HG03457 (cell line): ENCODE results near the gene RAB11FIP4.
"Not testable (repeated sequence)": the region's sequence is repeated elsewhere in the genome, so short reads cannot be mapped to it uniquely, and the experiment has no call there.

ENCODE experiments used
- ATAC-seq: cut with Tn5 transposase; IDR thresholded peaks from one replicate; pipeline ENCODE4 v1.9.1; 2021; ENCODE audit warnings: moderate number of reproducible peaks; ENCODE audit not compliant: unreplicated experiment

RAB11FIP4 gene, protein sequence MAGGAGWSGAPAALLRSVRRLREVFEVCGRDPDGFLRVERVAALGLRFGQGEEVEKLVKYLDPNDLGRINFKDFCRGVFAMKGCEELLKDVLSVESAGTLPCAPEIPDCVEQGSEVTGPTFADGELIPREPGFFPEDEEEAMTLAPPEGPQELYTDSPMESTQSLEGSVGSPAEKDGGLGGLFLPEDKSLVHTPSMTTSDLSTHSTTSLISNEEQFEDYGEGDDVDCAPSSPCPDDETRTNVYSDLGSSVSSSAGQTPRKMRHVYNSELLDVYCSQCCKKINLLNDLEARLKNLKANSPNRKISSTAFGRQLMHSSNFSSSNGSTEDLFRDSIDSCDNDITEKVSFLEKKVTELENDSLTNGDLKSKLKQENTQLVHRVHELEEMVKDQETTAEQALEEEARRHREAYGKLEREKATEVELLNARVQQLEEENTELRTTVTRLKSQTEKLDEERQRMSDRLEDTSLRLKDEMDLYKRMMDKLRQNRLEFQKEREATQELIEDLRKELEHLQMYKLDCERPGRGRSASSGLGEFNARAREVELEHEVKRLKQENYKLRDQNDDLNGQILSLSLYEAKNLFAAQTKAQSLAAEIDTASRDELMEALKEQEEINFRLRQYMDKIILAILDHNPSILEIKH

GRCh38 chr17:31391496-31391949 is at the start of gene RAB11FIP4:
TSS of gene RAB11FIP4 (plus strand) at chr17:31391675. CDS start at chr17:31391853, 178 bp downstream.
- no peak for ATAC-seq

DNA sequence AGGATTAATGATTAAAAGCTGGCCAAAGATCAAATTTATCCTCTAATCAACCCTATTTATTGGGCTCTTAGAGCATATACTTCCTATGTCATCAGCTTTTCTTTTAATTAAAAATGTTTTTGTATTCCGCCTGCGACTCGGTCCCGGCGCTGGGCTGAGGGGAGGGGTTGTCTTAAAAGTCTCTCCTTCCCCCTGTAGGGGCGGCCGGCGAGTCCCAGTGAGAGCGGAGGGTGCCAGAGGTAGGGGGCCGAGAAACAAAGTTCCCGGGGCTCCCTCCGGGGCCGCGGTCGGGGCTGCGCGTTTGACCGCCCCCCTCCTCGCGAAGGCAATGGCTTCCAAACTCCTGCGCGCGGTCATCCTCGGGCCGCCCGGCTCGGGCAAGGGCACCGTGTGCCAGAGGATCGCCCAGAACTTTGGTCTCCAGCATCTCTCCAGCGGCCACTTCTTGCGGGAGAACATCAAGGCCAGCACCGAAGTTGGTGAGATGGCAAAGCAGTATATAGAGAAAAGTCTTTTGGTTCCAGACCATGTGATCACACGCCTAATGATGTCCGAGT is 46.2 kb upstream of the RAB11FIP4 start:
- ATAC-seq, result not testable (repeated sequence)

DNA sequence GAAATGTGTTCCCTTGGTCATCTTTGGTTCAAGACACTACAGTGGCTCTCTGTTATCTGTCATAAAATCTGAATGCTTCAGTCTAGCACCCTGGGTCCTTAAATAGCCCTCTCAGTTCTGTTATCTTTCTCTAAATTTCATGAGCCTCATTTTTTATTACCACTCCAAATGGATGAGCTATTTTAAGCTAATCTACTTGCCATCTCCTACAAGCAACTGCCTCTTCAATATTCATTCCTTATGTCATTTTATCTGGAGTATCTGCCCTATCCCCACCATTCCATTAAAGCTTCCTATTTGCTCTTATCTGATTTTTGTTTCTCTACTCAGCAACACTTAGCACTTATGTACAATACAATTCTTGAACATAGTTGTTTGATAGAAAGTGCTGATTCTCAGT is 42.0 kb upstream of the RAB11FIP4 start:
- no peak for ATAC-seq

DNA sequence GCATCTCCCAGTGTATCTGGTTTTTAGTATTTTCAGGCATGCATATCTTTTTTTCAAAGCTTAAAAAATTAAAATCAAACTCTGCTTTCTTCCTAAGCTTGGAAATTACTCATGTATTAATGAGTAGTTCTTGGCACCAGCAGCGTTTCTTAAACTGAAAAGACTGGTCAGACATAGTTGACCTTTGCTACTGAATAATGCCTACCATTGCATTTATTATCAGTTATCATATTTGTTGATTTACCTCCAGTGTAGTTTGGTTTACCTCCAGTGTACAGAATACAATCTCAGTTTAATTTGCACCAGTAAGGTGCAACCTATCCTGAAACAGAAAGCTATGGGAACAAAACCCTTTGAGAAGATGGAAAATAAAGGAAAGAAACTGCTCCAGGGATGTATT is 35.5 kb upstream of the RAB11FIP4 start:
- no peak for ATAC-seq

DNA sequence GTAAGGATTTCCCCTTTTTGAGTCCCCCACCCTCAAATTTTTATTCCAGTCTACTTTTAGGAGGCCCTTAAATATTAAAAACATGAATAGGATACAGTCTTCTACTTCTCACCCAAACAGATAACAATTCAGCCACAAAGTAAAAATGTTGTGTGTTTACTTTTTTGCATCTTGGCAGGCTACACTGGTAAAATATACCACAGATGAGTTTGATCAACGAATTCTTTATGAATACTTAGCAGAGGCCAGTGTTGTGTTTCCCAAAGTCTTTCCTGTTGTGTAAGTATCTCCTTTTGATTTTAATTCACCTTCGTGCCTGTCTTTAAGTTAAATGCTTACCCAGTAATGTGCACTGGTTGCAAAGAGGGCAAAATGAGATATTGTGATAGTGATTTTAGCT is 34.4 kb upstream of the RAB11FIP4 start:
- no peak for ATAC-seq

DNA sequence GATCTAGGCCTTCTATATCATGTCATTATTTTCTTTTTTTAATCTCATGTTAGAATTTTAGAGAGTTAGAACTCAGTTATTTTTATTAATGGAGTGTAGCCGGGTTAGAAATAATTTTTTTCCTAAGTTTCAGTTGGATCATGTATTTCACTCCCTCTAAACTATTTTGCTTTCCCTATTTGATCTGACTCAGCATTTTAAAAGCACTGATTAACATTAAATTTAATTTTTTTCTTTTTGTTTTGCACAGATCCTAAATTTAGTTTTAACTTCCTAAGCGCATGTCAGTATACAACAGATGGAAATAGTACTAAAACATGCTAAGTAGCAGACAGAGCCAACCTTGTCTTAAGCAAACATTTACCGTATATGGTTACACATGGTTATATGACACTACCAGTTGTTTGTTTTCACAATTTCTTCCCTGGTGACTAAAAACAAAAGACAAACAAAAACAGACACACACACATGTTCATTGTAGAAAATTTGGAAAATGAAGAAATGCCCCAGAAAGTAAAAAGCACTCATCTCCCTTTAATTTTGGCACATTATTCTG is 33.6 kb upstream of the RAB11FIP4 start:
- no peak for ATAC-seq

DNA sequence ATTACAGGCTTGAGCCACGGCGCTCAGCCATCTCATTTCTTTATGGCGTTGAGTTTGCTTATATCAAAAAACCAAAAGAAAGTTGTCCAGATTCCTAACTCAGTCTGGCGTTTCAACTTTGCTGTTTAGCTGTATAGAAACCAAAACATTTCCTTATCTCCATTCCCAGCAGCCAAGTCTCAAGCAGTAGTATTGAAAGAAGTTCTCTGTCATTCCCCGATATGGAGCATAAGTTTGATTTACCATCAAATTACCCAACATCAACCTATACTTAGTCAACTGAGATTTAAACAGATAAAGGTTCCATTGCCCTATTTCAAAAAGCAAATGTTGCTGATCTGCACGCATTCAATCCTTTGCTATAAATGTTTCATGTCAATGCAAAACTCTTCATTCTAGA is 27.5 kb upstream of the RAB11FIP4 start:
- ATAC-seq, result no peak

- ATAC-seq, result no peak
Measured at GRCh38 chr17:31366088-31366487, 25.4 kb upstream of the RAB11FIP4 start.

GRCh38 chr17:31369266-31369665 is 22.2 kb upstream of the RAB11FIP4 start:
- ATAC-seq, result no peak

GRCh38 chr17:31371511-31372097 is 19.9 kb upstream of the RAB11FIP4 start:
- ATAC-seq, result no peak

- ATAC-seq, result no peak
Measured at GRCh38 chr17:31373150-31374093, 18.1 kb upstream of the RAB11FIP4 start.

DNA sequence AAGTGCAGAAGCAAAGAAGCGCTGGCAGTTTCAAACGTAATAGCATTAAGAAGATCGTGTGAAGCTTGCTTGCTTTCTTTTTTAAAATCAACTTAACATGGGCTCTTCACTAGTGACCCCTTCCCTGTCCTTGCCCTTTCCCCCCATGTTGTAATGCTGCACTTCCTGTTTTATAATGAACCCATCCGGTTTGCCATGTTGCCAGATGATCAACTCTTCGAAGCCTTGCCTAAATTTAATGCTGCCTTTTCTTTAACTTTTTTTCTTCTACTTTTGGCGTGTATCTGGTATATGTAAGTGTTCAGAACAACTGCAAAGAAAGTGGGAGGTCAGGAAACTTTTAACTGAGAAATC is 17.4 kb upstream of the RAB11FIP4 start:
- ATAC-seq, result no peak

GRCh38 chr17:31374503-31374902 is 17.0 kb upstream of the RAB11FIP4 start:
- ATAC-seq, result no peak

DNA sequence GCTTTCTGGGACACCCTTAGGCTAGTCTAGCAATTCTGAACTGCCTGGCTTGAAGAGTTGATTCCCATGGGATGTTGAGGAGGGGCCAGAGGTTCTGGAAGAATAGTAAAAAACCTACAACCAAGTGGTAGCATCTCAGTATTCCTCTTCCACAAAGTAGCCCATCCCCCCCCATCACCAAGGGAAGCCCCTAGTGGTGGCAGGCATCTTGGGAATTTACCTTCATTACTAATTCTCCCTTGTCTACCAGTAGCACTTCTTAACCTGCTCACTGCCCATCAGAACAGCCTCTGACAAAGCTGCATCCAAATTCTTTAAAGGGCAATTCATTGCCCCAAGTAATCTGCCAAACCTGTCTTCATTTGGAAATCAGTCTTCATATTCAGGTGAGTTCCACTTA is 12.8 kb upstream of the RAB11FIP4 start:
- no peak for ATAC-seq

GRCh38 chr17:31379597-31380205 is 11.8 kb upstream of the RAB11FIP4 start:
- no peak for ATAC-seq

DNA sequence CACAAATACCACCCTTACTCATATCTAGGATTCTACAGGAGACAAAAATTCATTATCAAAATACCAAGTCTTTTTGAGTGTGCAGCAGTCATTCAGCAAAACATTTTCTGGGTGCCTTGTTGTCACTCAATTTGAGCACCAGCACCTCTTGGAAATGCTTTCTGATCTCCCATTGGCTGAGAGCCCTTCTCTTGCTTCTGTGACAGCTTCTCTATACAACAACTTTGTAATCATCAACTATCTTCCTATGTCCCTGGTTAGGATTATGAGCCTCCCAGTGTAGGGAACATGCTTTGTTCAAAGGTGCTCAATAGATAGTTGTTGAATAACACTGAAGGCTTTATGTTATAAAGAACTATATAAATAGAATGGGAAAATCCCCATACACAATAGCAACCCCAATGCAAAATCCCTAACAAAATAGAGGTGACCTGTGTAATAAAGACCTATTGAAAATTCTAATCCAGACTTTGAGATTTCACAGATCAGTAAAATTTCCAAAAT is 10.3 kb upstream of the RAB11FIP4 start:
- ATAC-seq, result no peak

GRCh38 chr17:31382668-31383275 is 8.7 kb upstream of the RAB11FIP4 start:
- ATAC-seq, result not testable (repeated sequence)

- ATAC-seq, result not testable (repeated sequence)
Measured at GRCh38 chr17:31383488-31383887, 8.0 kb upstream of the RAB11FIP4 start.
